Measurements from ENCODE around the gene PINLYP.

The PINLYP gene

DNA sequence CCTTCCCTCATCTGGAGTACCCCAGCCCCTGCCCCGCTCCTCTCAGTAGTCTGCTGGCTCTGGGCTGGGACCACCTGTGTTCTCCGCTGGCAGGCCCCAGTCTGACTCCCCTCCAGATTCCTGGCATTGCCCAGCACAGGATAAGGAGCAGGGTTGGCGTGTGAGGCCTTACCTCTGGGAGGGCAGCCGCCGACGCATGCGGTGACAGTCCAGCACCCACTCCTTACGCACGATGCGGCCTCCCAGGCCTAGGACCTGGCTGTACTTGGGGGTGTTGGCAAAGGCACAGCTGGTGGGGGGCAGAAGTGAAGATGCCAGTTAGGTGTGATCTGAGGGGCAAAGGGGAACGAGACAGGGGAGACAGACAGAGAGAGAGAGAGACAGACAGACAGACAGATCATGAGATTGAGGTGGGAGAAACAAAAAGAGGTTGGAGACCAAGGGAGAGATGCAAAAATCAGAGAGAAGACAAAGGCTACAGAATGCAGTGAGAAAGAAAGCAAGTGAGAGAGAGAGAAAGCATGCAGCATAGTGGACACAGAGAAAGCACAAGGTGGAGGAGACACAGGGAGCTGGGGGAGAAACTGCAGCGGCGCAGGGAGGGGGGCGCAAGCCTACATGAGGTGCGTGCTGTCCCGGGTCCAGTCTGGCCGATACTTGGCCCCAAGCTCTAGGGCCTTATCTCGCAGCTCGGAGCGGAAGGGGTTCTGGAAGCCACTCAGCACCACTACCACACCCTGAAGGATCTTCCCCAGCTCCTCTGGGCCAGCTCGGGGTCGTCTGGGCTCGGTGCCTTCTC is 24.0 kb upstream of the PINLYP start:
- no peak for DNase-seq

DNA sequence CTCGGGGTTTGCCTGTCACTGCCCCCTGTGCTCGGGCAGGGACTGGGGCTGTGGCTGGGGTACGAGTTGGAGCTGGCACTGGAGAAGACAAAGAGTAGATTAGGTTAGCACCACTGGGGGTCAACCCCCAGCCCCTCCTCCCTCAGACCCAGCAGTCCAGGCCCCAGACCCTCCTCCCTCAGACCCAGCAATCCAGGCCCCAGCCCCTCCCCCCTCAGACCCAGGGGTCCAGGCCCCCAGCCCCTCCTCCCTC is 23.5 kb upstream of the PINLYP start:
- DNase-seq = no peak

DNA sequence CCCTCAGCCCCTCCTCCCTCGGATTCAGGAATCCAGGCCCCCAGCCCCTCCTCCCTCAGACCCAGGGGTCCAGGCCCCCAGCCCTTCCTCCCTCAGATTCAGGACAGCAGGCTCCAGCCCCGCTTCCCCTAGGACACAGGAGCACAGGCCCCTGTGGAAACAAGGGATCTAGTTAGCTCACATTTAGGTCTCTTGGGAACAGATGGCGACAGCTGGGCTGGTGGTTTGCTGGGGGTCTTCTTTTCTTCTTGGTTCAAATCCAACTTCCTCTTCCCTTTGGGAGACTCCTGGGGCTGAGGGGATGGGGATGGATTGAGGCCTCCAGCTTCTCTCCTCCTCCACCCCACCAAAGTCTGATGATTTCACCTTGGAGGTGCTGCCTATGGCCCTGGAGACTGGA is 23.0 kb upstream of the PINLYP start:
- DNase-seq = no peak

DNA sequence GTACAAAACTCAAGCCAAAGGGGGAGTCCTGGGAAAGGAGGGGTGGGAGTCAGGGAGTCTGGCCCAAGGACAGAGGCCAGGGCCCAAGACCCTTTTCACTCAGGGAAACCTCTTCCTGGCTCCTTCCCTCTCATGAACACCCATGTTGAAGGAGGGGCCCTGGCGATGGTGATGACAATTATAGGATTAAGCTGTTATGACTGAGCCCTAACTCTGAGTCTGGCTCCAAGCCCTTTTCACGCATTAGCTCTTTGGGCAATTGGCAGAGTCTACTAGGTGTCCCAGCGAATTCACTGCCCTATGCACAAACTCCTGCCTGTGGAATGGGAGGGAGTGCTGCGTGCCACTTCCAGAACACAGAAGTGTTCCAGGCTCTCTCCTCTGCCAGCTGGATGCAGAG is 21.9 kb upstream of the PINLYP start:
- DNase-seq = no peak

DNA sequence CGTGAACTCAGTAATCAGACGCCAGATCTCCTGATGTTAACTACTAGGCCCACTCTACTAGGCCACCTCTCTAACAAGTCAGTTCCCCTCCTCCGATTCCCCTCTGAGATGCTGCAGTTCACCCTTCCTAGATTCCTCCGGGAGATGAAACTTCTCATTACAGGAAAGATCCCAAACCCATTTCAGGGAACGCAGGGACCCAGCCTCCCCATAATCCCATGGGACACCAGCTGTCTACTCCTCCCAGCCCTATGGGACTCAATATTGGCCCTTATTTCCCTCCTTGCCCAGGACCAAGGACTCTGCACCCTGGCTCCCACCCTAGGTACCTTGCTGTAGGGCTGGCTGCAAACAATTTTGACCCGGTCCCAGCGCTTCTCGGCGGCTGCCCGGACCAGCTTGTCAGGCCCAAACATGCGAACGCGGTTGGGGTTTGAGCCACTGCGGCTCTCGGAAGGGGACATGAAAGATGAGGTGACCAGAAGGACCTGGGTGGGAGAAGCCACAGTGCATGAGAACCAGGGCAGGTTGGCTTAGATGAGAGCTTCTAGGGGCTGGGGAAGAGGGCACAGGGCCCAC is 21.2 kb upstream of the PINLYP start:
- DNase-seq = no peak

- peak; percentile 89 for DNase-seq
Measured at GRCh38 chr19:43555185-43555770, 20.3 kb upstream of the PINLYP start.

- peak; percentile 57 for DNase-seq
Measured at GRCh38 chr19:43560687-43561086, 14.9 kb upstream of the PINLYP start.

- DNase-seq = peak; percentile 35
Measured at GRCh38 chr19:43561139-43561970, 14.2 kb upstream of the PINLYP start.

GRCh38 chr19:43562226-43562697 is 13.3 kb upstream of the PINLYP start:
- DNase-seq = no peak

DNA sequence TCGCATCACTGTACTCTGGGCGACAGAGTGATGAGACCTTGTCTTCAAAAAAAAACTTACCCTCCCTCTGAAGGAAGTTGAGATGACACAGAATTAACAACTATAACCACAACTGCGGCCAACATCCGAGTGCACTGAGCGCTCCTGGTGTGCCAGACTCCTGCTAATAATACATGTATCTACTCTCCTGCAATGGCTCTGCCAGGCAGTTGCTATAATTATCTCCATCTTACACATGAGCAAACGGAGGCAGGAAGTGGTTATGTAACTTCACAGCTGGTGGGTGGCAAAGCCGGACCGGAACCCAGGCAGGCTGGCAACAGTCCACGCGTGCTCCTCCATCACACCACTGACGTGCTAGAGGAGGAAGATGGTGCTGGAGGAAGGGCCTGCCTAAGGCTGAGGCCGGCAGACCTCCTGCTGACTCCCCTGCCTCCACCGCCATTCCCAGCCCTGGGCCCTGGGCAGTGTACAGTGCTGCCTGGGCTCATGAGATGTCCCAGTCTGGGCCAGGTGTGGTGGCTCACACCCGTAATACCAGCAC is 12.8 kb upstream of the PINLYP start:
- DNase-seq = peak; percentile 97

- DNase-seq = no peak
Measured at GRCh38 chr19:43563816-43564457, 11.7 kb upstream of the PINLYP start.

DNA sequence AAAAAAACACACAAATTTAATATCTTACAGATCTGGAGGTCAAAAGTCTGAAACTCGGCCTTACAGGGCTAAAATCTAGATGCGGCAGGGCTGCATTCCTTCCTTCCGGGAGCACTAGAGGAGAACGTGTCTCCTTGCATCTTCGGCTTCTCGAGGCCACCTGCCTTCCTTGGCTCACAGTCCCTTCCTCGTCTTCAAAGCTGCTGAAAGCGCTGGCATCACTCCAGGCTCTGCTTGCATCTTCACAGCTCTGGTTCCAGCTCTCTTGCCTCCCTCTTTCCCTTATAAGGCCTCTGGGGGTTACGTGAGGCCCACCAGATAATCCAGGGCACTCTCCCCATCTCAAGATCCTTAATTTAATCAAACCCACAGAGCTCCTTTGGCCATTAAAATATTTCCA is 10.8 kb upstream of the PINLYP start:
- no peak for DNase-seq

GRCh38 chr19:43569657-43570056 is 5.9 kb upstream of the PINLYP start:
- no peak for DNase-seq

DNA sequence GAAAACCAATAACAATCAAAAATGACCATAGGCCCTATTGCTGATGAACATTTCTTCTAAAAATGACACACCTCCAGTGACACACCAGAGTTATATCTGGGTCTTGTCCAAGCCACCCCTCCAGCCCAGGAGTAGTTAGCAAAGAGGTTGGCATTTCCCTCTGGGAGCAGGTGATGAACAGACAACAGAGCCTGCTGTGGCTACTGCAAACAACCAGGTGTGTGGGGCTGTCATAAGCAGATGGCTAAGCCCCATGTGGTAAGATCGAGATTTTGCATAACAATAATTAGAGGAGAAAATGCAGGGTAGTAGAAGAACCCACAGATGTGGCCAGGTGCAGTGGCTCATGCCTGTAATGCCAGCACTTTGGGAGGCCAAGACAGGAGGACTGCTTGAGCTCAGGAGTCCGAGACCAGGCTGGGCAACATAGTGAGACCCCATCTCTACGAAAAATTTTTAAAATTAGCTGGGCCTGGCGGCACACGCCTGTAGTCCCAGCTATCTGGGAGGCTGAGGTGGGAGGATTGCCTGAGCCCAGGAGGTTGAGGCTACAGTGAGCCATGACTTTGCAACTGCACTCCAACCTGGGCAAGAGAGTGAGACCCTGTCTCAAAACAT is 5.3 kb upstream of the PINLYP start:
- no peak for DNase-seq

GRCh38 chr19:43572171-43572588 is 3.4 kb upstream of the PINLYP start:
- DNase-seq = no peak

DNA sequence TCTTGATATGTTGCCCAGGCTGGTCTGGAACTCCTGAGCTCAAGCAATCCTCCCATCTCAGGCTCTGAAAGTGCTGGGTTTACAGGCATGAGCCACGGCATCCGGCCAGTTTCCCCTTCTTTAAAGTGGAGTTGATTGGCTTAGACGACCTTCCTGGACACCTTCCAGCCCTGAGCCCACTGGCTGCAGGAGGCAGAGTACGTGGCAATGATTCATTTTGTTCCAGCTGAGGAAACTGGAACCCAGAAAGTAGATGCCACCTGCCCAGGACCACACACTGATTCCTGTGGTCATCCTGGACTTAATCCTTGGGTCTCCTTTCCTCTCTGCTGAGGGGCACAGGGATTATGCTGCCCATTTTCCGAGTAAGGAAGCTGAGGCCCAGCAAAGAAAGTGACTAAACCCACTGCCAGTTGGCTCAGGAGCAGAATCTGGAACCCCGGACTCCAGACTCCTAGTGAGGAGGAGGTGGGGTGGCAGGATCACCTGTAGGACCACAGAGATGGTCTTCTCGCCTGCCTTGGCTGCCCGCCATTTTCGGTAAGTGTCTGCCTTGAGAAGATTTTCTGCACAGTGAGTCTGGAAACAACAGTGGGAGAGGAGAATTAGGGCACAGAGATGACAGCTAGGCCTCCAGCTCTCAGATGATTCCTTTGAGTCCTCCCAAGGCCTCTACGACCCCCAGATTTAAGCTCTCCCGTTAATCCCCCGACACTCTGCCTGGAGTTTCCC is 1.0 kb upstream of the PINLYP start:
- DNase-seq = no peak

GRCh38 chr19:43575955-43576878 is 616 bp downstream of the PINLYP start:
- DNase-seq = no peak

DNA sequence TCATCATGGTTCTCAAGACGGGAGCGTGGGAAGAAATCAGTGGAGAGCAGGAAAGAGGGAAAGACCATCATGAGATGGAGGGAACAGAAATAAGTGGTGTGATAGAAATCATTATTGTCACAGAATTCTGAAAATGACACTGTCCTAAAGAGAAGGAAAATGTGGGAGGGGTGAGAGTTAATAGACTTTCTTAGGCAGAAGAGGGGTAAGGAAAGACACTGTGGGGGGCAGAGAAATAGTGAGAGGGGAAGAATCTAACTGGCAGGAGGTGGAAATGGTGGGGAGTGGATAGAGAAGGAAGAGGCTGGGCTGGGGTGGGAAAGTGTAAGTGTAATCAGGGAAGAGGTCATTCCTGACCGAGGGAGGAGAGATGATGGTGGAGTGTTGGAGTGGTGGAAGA is 3.2 kb downstream of the PINLYP start:
- DNase-seq = no peak

DNA sequence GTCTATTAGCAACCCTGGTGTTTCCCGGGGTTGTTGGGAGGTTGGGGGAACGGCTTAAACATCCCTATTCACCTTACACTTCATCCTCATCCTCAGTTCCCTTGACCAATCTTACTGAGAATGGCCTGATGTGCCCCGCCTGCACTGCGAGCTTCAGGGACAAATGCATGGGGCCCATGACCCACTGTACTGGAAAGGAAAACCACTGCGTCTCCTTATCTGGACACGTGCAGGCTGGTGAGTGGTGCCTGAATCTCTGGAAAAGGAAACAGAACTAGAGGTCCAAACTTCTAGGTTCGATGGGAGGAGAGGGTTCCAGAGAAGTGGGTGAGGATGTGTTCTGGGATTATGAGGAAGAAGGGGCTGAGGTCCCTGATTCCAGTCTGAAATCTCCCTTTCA is 5.9 kb downstream of the PINLYP start:
- peak; percentile 60 for DNase-seq

DNA sequence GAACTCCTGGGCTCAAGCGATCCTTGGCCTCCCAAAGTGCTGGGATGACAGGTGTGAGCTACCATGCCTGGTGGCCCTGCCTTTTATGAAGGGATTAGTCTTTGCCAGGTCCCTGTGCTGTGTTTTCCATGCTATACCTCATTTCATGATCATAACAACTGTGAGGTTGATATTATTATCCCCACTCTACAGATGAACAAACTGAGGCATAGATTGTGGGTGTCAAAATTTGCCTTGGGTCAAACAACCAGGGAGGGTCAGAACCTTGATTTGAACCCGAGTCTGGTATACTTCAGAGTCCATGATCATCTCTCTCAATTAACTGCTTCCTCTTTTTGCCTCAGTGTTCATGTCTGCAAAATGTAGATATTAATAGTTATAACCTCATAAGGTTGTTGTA is 6.9 kb downstream of the PINLYP start:
- DNase-seq = no peak

- DNase-seq = no peak
Measured at GRCh38 chr19:43584484-43584883, 8.9 kb downstream of the PINLYP start.

All from hematopoietic multipotent progenitor cell treated with erythropoietin and hydrocortisone succinate and interleukin-3 and kit ligand, for 6 days (in vitro differentiated cells).